ENCODE results near the gene FGL2.
"Not testable (repeated sequence)": the region's sequence is repeated elsewhere in the genome, so short reads cannot be mapped to it uniquely, and the experiment has no call there.

Gene FGL2

GRCh38 chr7:77216181-77216845 lies 16.7 kb upstream of the FGL2 start:
- DNase-seq (ENCODE audit: low read depth in 2 of 2) = no peak

- no peak for DNase-seq (ENCODE audit: low read depth in 2 of 2)
Observed at GRCh38 chr7:77209479-77210139, 10.0 kb upstream of the FGL2 start.

DNA sequence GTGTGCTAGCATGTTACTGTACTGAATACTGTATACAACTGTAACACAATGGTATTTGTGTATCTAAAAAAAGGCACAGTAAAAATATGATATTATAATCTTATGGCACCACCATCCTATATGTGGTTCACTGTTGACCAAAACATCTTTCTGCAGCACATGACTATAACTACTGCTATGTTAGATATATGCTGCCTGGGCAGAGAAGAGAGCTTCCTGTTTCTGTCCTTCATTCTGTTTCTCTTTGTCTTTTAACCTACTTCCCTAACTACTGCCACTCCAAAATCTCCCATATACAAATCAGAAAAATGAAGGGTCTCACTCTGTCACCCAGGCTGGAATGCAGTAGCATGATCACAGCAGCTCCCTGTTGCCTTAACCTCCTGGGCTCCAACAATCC lies 8.8 kb upstream of the FGL2 start:
- no peak for DNase-seq (ENCODE audit: low read depth in 2 of 2)

DNA sequence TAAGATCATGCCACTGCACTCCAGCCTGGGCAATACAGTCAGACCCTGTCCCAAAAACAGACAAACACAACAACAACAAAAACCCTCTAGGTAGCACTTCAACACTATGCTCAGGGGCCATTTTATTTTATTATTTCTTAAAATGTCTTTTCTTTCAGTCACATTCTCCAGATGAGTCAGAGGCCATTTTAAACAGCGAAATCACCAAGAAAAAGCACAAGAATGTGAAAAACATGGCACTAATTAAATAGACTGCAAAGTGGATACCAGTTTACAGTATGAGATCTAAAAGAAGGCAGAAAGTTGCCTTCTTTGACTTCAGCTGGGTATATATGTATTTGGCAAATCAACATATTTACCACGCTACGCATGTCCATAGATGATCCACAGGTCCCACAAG lies 6.1 kb upstream of the FGL2 start:
- no peak for DNase-seq (ENCODE audit: low read depth in 2 of 2)

DNA sequence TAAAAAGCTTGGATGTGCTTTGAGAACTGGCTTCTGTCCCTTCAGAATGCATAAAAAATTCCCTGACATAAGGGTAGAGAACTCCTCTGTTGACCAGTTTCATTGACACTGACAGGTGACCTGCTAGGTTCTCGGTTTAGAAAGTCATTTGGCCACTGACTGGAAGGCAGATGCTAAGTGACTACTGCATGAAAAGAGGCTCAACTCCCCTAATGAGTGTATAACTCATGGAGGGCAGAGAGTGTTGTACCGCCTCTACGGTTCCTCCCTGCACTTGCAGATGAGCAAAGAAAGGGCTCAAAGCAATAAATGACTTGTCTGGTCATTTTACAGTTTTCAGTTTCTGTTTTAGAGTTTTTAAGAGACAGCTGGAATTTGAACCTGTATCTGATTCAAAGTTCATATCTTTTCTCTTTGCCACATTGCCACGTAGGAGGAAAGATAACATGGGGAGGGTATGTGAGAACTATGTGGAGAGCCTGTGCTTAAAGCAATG lies 2.9 kb upstream of the FGL2 start:
- DNase-seq (ENCODE audit: low read depth in 2 of 2) = no peak

GRCh38 chr7:77200542-77200941 lies 923 bp upstream of the FGL2 start:
- DNase-seq (ENCODE audit: low read depth in 2 of 2) = no peak

DNA sequence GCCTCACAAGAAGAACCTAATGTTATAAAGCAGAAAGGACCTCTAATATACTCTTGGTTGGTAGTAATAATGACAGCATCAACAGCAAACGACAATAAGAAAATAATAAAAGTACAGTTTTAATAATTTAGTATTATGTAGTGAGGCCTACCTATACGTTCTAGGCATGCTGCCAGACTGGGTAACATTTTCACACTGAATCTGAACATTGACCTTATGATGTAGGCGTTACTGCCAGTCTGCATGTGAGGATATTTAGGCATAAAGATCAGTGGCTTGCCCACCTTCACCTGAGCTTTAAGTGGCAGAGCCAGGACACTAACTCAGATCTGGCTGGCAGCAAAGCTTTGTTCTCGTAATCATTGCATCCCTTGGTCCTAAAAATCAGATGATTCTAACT lies 2.5 kb downstream of the FGL2 start:
- DNase-seq (ENCODE audit: low read depth in 2 of 2) = no peak

DNA sequence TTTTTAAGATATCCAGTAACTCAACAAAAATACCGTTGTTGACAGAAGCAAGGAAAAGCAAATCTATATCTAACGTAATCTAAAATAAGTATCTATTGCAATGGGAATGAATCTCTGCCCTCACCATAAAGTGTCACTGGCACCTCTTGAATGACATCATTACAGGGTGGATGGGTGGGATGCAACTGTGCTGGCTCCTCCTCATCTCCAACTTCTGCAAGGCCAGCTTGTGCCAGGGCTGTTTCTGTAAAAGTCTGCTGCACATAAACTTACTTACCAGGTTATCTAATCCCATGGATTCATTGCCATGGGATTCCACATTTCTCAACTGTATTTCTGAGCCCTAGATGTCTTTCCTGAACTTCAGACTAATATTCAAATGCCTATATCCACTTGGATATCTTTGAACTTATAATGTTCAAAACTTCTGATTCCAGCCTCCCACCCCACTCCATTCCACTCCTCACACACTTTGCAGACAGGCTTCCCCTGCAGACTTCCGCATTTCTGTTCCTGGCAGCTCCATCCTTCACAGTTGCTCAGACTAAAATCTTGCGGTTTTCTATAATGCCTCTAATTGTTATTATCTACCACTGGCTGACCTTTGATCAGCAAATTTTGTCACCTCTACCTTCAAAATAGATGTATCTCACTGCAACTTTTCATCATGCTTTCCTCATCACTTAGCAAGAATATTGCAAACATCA lies 10.7 kb downstream of the FGL2 start:
- no peak for DNase-seq (ENCODE audit: low read depth in 2 of 2)

- no peak for DNase-seq (ENCODE audit: low read depth in 2 of 2)
Observed at GRCh38 chr7:77185866-77186265, 13.8 kb downstream of the FGL2 start.

- no peak for DNase-seq (ENCODE audit: low read depth in 2 of 2)
Observed at GRCh38 chr7:77184990-77185389, 14.6 kb downstream of the FGL2 start.

DNA sequence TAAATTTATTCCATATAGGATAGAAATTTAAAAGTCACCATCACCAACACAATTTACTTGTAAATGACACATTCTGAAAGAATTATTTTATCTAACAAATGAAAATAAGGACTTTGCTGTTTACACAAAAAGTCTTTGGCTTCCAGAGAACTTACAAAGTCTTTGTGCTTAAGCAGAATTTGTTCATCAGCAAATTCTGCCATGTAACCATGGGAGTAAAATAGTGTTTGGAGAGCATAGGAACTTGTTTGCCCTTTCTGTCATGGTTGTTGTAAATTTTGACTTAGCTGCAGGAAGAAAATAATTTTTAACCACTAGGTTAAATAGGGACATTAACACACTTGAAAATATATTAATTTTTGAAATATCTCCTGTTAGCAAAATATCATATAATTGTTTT lies 15.2 kb downstream of the FGL2 start:
- no peak for DNase-seq (ENCODE audit: low read depth in 2 of 2)

- no peak for DNase-seq (ENCODE audit: low read depth in 2 of 2)
Observed at GRCh38 chr7:77182261-77182660, 17.4 kb downstream of the FGL2 start.

- no peak for DNase-seq (ENCODE audit: low read depth in 2 of 2)
Observed at GRCh38 chr7:77181734-77182133, 17.9 kb downstream of the FGL2 start.

- DNase-seq (ENCODE audit: low read depth in 2 of 2) = no peak
Observed at GRCh38 chr7:77181015-77181595, 18.5 kb downstream of the FGL2 start.

DNA sequence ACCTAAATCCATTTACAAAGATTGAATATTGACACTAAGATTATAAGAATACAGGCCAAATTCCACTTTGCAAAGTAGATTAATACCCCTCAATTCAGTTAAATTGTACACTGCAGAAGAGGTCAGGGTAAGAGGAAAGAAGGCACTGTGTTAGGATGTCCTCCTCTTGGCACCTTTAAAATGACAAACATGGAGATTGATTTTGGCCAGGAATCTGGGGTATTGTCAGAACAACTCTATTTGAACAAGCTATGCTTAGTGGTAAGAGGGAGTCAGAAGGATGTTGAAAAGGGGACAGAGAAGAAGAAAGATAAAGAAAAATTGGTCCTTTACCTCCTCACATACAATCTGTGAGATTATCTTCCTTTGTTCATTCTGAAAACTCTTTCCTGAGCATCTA lies 21.6 kb downstream of the FGL2 start:
- DNase-seq (ENCODE audit: low read depth in 2 of 2) = not testable (repeated sequence)

GRCh38 chr7:77177321-77177904 lies 22.2 kb downstream of the FGL2 start:
- DNase-seq (ENCODE audit: low read depth in 2 of 2) = not testable (repeated sequence)

DNA sequence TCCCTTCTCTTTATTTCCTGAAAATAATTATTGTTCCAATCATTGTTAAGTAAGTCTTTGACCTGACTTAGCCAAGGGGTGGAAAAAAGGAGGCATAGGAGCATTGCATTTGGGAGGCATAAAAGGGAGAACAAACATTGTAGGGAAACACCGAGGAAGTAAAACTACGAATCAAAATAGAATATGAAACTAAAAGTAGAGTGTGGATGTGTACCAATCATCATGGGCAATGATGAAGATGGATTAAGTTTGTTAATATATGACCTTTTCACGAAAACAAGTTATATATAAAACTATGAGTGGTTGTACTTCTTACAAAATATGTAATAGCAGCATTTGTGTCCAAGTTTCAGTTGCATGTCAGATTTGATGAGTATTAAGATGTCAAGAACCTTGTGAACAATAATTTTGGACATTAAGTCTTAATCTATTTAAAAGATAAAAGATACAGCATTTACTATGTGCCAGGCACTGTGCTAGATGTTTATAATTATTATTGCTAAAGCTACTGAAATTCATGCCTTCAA lies 24.3 kb downstream of the FGL2 start:
- not testable (repeated sequence) for DNase-seq (ENCODE audit: low read depth in 2 of 2)

GRCh38 chr7:77174418-77174817 lies 25.2 kb downstream of the FGL2 start:
- DNase-seq (ENCODE audit: low read depth in 2 of 2) = not testable (repeated sequence)

- not testable (repeated sequence) for DNase-seq (ENCODE audit: low read depth in 2 of 2)
Observed at GRCh38 chr7:77172437-77173172, 27.0 kb downstream of the FGL2 start.

- not testable (repeated sequence) for DNase-seq (ENCODE audit: low read depth in 2 of 2)
Observed at GRCh38 chr7:77171073-77171472, 28.5 kb downstream of the FGL2 start.

DNA sequence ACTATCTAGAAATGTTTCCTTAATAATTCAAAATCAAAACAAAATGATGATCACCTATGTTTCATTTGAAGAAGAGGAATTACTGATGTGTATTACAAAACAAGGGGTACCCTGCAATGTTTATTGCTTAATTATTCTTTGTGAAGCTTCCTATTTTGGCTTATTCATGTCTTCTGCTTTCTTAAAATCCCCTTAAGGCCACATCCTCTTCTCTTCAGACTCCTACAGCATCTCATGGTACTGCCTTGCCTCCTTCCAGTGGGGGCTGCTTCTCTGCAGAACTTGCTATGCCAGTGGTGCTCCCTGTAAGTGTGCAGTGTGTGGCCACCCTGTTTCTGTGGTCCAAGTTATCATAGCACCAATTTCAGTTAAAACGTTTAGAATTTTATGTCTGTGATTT lies 42.2 kb downstream of the FGL2 start:
- no peak for DNase-seq (ENCODE audit: low read depth in 2 of 2)
